ENCODE data around the gene NUDT7.

Gene NUDT7

DNA sequence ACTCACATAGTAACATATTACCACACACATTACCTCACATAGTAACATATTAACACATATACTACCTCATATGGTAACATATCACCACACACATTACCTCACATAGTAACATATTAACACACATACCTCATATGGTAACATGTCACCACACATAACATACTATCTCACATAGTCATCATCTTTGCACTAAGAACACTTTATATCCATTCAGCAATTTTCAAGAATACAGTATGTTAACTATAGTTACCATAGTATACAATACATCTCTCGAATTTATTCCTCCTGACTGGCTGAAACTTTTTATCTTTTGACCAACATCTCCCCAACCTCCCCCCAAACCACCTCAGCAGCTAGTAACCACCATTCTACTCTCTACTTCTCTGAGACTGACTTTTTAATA, 7.6 kb downstream of the NUDT7 start:
- DNase-seq = no peak

- no peak for DNase-seq
Observed at GRCh38 chr16:77732241-77732946, 10.1 kb downstream of the NUDT7 start.

DNA sequence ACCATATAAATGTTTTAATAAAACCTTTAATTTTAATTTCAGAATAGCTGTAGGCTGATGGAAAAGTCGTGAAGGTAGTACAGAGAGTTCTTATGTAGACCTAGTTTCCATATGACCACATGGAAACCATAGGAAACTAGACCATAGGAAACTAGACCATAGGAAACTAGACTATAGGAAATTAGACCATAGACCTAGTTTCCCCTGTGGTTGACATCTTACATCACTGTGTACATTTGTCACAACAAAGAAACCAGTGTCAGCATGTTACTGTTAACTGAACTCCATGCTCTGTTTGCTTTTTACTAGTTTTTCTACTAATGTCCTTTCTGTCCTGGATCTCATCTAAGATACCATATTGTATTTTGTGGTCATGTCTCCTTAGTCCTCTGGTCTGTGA, 14.6 kb downstream of the NUDT7 start:
- peak in 1 of 5 experiments; percentile 25 for DNase-seq

- DNase-seq = no peak
Observed at GRCh38 chr16:77738706-77739558, 16.6 kb downstream of the NUDT7 start.

DNA sequence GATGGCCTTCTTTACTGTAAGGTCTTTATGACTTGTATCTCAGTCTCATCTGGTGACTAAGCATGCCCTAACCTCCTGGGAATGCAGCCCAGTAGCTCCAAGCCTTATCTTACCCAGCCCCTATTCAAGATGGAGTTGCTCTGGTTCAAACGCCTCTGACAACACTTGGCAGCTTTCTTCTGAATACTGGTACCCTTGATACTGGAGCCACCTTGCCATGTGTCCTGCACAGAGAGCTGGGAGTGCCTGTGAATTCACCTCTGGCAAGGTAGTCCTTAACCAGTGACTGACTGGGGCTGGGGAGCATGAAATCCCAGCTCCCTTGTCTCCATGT, 17.2 kb downstream of the NUDT7 start:
- no peak for DNase-seq

- no peak for DNase-seq
Observed at GRCh38 chr16:77744141-77744540, 21.8 kb downstream of the NUDT7 start.

DNA sequence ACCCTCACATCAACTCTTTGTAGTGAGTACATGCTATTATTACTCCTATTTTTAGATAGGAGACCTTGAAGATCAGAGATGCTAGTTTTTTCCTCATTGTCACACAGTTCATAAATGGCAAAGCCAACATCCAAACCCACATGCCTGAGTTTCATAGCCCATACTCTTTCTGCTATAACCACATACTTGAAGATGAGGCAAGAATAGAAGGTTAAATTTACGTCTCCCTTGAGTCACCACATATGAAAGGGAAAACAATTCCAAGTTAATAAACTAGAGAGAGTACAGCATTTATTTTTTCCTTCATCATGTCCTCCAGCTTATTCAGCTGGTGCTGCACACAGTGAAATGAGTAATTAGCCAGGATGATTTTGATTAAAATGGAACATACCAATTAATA, 23.7 kb downstream of the NUDT7 start:
- no peak for DNase-seq

- no peak for DNase-seq
Observed at GRCh38 chr16:77748421-77749005, 26.2 kb downstream of the NUDT7 start.

DNA sequence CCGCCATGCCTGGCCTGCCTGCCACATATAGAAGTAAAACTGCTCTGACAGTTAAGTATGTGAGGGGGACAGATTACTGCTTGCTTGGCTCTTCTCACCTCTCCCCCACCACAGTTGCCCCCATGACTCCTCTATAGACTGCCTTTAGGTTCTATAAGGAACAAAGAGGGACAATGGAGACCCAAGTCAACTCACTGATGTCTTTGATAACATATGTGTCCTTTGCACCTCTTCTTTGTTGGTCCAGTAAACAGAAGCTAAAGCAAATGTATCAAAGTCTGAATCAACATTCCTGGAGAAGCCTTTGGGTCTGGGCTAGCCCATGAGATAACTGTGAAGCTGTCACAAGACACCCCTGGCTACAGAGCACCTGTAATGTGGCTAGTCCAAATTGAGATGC, 27.1 kb downstream of the NUDT7 start:
- no peak for DNase-seq

DNA sequence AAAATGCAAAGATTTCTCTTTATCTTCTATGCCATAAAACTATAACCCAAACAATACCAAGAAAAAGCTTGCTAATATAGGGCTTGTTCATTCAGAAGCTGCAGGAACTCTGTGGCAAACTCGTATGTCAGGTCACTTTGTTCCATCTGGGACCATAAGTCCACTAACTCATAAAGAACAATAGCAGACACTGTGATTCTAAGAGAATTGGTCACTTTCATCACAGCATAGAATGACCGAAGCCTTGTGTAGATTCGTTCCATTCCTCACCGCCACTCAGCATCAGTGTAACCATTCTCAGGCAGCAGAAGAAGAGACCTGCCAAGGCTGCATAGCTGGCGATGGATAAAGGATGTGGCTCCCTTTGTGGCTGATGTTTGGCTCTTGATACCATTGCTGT, 35.7 kb downstream of the NUDT7 start:
- DNase-seq = no peak

DNA sequence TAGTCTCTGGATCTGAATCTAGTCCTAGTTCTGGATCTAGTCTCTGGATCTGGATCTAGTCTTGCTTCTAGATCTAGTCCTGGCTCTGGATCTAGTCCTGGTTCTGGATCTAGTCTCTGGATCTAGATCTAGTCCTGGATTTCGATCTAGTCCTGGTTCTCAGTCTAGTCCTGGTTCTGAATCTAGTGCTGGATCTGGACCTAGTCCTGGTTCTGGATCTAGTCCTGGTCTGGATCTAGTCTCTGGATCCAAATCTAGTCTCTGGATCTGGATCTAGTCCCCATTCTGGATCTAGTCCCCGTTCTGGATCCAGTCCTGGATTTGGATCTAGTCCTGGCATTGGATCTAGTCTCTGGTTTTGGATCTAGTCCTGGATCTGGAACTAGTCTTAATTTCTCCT, 36.2 kb downstream of the NUDT7 start:
- no peak for DNase-seq

DNA sequence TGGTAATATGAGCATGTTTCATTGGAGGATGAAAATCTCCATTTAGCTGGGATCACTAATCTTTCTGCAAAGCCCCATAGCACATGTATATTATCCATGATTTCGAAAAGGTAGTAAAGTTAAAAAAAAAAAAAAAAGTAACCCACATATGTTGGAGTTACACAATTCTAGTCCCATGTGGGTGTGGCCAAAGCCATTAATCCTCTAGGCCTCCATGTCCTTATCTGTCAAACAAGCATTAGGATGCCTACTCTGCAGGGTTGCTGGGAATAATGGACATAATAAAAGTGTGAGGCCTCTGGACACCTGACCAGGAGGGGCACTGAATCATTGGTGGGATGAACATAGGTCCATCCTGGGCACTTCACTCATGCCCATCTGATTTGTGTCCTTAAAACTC, 36.9 kb downstream of the NUDT7 start:
- no peak for DNase-seq

GRCh38 chr16:77759821-77760220, 37.5 kb downstream of the NUDT7 start:
- DNase-seq = no peak

DNA sequence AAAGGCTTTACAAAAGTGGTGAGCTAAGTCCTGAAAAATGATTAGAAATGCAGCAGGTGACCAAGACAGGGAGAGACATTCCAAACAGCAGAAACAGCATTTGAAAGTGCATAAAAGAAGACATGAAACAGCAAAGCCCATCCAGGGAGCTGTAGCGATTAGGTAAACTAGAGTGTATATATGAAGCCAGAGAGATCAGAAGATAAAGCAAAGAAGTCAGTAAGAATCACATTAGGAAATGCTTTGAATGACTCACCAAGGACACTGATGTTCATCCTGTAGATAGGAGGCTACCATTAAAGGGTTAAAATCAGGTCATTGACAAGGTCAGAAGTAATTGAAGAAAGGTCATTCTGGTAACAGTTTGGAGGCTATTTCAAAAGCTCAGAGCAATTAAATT, 38.5 kb downstream of the NUDT7 start:
- DNase-seq = no peak

GRCh38 chr16:77761204-77761603, 38.9 kb downstream of the NUDT7 start:
- DNase-seq = no peak

DNA sequence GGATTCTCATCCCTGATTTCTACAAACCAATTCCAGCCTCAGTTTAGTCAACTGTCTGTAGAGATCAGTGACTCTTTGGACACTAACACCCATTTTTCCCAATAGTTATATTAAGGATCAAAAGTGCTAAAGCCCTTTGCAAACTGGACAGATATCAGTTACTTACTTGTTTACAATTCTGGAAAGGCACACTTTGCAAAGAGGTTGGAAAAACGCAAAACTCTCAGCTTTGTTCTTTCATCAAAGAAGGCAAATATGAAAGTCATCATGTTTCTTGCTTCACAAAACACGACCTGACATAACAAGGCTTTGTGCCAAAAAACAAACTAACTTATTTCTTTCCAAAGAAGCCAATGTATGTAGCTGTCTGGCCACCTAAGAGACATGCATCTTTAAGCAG, 39.9 kb downstream of the NUDT7 start:
- DNase-seq = no peak

- no peak for DNase-seq
Observed at GRCh38 chr16:77763994-77764393, 41.7 kb downstream of the NUDT7 start.

DNA sequence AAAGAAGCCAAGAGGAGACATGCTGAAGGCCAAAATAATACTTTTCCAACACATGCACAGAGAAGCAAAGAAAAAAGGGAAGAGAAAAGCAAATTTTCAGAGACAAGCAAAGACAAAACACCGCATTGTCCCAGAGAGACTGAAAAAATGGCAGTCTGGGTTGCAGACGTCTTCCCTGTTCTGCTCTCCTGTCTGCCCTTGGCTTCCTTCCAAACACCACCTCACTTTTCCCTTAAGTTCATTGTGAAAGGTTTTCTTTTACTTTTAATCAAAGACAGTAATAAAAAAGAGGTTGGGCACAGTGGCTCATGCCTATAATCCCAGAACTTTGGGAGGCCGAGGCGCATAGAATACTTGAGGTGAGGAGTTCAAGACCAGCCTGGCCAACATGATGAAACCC, 44.9 kb downstream of the NUDT7 start:
- DNase-seq = no peak

GRCh38 chr16:77767826-77768225, 45.5 kb downstream of the NUDT7 start:
- DNase-seq = no peak

DNA sequence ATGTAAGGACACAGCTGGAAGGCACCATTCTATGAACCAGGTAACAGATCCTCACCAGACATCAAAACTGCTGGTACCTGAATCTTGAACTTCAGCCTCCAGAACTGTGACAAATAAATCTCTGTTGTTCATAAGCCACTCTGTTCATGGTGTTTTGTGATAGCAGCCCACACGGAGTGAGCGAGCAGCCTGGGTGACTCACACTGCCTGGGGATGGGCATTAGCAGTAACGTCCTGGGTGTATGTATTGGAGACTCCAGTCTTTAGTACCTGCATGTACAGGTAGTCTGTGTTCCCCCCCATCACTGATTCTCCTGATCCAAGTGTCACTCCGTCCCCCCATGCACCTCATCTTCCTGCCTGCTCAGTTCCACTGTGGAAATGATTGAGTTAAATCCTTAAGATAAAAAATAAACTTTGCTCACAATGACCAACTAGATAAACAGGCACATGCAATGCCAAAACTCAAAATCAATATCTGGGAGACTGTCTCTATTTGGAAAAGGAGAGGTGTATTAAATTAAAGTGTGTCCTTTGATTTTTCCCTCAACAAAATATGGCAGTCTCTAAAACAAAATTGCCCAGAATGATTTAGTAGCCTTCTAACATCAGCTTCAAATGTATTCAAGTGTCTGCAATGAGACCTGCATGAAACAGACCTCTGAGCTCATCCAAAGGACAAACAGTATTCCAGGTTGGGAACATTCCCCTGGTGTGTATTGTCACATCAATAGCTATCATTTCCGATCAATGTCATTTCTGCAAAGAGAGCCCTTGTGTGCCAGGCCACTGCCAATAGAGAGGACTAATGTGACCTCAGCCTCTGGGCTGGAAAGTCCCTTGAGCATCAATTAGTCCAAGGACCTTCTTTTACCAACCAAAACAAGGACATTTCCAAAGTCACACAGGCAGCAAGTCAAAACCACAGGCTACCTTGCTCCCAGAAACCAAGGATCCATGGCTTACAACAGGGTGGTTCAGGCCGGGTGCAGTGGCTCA, 53.9 kb downstream of the NUDT7 start:
- no peak for DNase-seq

- DNase-seq = no peak
Observed at GRCh38 chr16:77777745-77778144, 55.4 kb downstream of the NUDT7 start.

DNA sequence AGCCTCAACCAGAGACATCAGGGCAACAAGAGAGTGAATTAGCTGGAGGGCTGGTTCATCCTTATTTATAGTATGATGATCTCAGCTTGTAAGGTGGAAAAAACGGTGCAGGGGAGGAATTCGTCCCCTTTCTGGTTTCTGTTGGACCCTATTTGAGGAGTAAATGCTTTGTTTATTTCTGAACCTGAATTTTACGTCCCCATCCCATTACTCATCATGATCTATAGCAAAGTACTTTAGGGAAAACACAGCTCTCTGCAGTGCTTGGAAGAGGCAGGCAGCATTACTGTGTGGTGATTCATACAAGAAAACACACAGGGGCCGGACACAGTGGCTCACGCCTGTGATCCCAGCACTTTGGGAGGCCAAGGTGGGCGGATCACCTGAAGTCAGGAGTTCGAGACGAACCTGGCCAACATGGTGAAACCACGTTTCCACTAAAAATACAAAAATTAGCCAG, 58.1 kb downstream of the NUDT7 start:
- no peak for DNase-seq

DNA sequence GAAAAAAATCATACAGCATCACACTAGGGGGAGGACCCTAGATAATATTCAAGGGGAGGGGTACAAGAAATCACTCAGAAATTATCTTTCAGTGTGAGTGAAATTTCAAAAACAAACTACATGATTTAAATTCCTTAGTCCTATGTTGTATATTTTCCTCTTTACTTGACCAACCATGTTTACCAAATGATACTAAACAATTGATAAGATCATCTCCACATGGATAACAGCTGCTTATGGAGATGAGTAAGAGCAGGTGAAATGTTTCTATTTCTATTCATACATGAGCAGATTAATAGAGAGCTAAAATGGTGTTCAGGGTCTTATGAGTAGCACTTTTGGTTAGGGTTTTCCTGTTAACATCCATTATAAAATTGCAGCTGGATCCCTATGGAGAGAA, 58.8 kb downstream of the NUDT7 start:
- DNase-seq = no peak
